GM12878 (cell line): ENCODE data around the gene COQ10B.

Experiments
- CTCF ChIP-seq, 3 experiments: IDR thresholded peaks in 2 of 3; conservative IDR thresholded peaks in 1 of 3; 2 replicates each; pipeline ENCODE4 v1.5.1; 2011; ENCODE audit warnings: low read depth in 3 of 3, low read length in 3 of 3, mild to moderate bottlenecking in 3 of 3, control low read depth in 2 of 3, moderate library complexity in 2 of 3, inconsistent platforms in 1 of 3, mixed read lengths in 1 of 3; ENCODE audit not compliant: control insufficient read depth in 2 of 3, insufficient read depth in 1 of 3; ENCODE audit errors: extremely low read depth in 1 of 3
- FOXM1 ChIP-seq: IDR thresholded peaks from 2 replicates; pipeline ENCODE4 v1.6.1; 2012; ENCODE audit warnings: low read depth, mild to moderate bottlenecking, inconsistent platforms, low read length, moderate library complexity
- NR2C1 ChIP-seq: fragments of 450-650 bp; IDR thresholded peaks from 2 replicates; pipeline ENCODE4 v1.6.1; 2017; ENCODE audit warnings: antibody characterized with exemption, mild to moderate bottlenecking, moderate library complexity
- NR2C2 ChIP-seq: IDR thresholded peaks from 2 replicates; pipeline ENCODE4 v1.6.1; 2011; ENCODE audit warnings: borderline replicate concordance, low read depth; ENCODE audit not compliant: control insufficient read depth, insufficient read length
- PAX5 ChIP-seq: IDR thresholded peaks from 2 replicates; pipeline ENCODE4 v1.6.1; 2011; ENCODE audit warnings: low read depth, low read length, borderline replicate concordance
- SIN3A ChIP-seq: IDR thresholded peaks from 2 replicates; pipeline ENCODE4 v1.6.1; 2012; ENCODE audit warnings: low read depth, low read length, improper control_type of control experiment
- TAF1 ChIP-seq: IDR thresholded peaks from 2 replicates; pipeline ENCODE4 v1.6.1; 2011; ENCODE audit warnings: mild to moderate bottlenecking, low read depth, low read length, borderline replicate concordance
- ZBTB11 ChIP-seq: fragments of 450-650 bp; formaldehyde crosslinking; IDR thresholded peaks from 2 replicates; pipeline ENCODE4 v1.5.0; 2022; ENCODE audit warnings: mild to moderate bottlenecking, missing genetic modification characterization

GRCh38 chr2:197514754-197515153, 61.4 kb downstream of the COQ10B start:
- TF ChIP-seq ZBTB11 (CRISPR knock-in tag): no peak
- no peak for TF ChIP-seq PAX5
- TF ChIP-seq NR2C1: no peak
- no peak for TF ChIP-seq NR2C2
- no peak for TF ChIP-seq CTCF (IDR thresholded peaks at IDR 0.05 in 2 of 3, conservative IDR thresholded peaks at IDR 0.05 in 1 of 3; ENCODE audit: control insufficient read depth in 2 of 3, extremely low read depth in 1 of 3, insufficient read depth in 1 of 3, low read depth in 3 of 3, low read length in 3 of 3)
- TF ChIP-seq SIN3A: no peak
- TF ChIP-seq TAF1: no peak
- no peak for TF ChIP-seq FOXM1
